OCI-M2 (cell line): Measurements from ENCODE around the gene SLC4A11.

ENCODE experiments used
- DNase-seq: peaks from one replicate; lab custom pipeline; 2025; ENCODE audit not compliant: unreplicated experiment; lab: John Stamatoyannopoulos, UW

SLC4A11 gene

GRCh38 chr20:3239026-3239866 is at the start of gene SLC4A11:
TSS of gene SLC4A11 (minus strand) at chr20:3239190. CDS start at chr20:3239137, 53 bp downstream.
- no peak for DNase-seq

GRCh38 chr20:3283222-3283820 is 44.3 kb upstream of the SLC4A11 start:
- DNase-seq = no peak

- DNase-seq = no peak
Observed at GRCh38 chr20:3282271-3283221, 43.6 kb upstream of the SLC4A11 start.

- DNase-seq = no peak
Observed at GRCh38 chr20:3281437-3281836, 42.4 kb upstream of the SLC4A11 start.

DNA sequence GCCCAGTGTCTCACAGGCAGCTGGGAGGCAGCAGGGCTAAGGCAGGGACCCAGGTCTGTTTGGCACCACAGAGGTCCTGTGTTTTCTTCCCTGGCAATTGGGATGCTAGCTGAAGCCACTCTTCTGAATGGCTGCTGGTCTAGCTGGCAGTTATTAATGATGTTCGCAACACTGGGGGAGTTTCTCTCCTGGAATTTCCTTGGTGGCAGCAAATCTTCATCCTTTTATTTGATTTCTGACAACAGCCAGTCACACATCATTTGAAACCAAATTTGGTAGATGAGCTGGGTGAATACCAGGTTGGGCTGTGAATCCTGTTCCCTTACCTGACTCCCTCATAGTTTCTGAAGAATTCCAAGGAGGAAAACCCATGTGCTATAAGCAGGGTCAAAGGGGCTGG is 40.8 kb upstream of the SLC4A11 start:
- DNase-seq = no peak

DNA sequence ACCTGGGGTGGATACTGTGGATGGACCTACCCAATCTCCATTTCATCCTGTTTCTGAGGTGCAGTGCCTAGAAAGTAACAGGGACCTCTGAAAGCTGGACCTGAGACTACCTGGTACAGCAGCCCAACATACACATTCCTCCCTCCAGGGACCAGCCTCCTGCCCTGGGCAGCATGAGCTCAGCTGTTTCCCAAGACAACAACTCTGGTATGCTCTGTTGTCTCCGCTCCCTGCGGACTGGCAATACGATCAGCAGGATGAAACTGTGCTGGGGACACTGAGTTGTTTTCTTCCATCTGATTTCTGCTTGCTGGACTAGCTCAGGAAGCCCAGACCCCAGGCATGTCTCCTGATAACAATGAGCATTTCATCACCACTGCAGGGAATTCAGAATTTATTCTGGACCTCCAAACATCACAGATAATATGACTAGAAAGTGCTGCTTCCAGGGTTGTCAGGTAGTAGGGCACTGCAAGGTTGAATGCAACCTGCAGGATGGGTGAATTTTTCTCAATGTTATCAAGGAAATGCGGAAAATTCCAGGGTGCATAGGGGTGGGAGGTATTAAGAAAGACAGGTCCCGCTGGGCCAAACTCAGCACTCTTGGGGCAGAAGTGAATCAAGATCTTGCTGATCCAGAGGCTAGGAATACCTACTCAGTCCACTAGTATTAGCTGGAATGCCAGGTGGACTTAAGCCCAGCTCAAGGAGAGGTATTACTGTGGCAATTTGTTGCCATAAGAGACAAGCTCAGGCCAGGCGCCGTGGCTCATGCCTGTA is 38.9 kb upstream of the SLC4A11 start:
- DNase-seq = no peak

GRCh38 chr20:3276680-3277015 is 37.7 kb upstream of the SLC4A11 start:
- no peak for DNase-seq

GRCh38 chr20:3275966-3276679 is 37.1 kb upstream of the SLC4A11 start:
- no peak for DNase-seq

GRCh38 chr20:3275064-3275935 is 36.3 kb upstream of the SLC4A11 start:
- DNase-seq = no peak

DNA sequence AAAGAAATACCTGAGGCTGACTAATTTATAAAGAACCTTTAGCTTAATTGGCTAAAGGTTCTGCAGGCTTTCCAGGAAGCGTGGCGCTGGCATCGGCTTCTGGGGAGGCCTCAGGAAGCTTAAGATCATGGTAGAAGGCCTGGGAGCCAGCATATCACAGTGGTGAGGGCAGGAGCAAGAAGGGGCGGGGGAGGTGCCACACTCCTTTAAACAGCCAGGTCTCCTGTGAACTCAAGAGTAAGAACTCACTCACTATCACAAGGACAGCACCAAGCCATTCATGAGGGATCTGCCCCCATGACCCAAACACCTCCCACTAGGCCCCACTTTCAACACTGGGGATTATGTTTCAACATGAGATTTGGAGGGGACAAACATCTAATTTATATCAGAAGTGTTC is 34.4 kb upstream of the SLC4A11 start:
- no peak for DNase-seq

- no peak for DNase-seq
Observed at GRCh38 chr20:3270051-3270450, 31.1 kb upstream of the SLC4A11 start.

DNA sequence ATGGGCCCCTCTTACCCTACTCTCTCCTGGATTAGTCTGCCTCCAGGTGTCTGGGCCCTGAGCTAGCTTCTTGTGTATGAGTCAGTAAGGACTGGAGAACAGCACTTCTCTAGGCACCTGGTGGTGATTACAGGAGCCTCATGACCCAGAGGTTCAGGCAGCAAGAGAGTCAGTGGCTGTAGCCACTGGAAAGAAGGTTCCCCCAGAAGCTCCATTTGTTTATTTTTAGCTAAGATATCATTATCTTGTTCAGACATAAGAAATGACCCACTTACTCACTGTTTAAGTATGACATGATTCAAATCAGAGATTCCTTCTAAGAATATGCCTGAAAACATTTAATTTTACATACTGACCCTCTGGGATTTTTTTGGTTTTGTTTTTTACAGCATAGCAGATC is 23.6 kb upstream of the SLC4A11 start:
- DNase-seq = no peak

DNA sequence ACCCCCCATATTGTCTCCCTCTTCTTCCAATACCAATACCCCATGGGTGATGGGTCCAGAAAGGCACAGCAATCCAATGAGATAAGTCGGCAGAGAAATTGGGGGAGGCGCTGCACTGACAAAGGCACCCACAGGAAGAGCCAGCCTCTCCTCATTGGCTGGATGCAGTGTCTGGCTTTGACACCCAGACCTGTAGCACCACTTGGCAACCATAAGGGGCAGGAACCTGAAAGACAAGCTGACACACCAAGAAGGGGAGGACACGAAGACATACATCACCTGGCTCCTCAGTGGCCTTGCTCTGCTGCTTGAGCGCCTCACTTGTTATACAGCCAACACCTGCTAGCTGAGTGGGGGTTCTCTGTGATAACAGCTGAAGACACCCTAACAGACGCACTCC is 19.4 kb upstream of the SLC4A11 start:
- DNase-seq = no peak

DNA sequence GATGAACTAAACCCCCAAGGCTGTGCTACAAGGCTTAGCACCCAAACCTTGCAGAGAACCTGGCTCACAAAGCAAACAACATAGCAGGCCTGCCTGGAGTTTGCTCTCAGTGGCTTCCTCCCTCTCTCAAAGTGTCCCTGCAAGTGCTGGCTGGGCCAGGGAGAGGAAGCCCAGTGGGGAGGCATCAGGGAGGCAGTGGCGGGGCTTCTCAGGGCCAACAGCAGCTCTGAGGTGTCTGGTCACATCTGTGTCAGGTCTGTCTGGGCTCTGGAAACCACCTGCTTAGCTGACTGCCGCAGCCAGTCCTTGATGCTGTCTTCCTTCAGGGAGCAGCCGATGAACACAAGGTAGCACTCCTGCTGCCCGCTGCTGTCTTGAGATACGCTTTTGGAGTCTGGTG is 16.7 kb upstream of the SLC4A11 start:
- no peak for DNase-seq

- DNase-seq = no peak
Observed at GRCh38 chr20:3251806-3252205, 12.8 kb upstream of the SLC4A11 start.

GRCh38 chr20:3250091-3250504 is 11.1 kb upstream of the SLC4A11 start:
- DNase-seq = no peak

DNA sequence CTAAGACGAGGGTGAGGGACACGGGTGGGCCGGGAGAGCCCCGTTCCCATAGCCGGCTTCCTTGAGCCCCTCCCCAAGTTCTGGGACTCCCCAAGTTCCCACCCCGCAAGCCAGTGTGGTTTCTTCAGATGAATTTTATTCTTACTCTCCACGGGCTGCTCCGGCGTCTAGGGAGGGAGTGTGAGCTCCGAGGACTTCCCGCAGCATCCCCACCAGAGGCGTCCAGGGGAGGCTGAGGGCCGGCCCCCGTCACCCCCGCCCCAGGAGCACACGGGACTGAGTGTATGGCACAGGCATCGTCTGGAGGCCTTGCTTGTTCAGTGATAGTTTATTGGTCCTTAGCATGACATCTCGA is 10.0 kb upstream of the SLC4A11 start:
- no peak for DNase-seq

- no peak for DNase-seq
Observed at GRCh38 chr20:3248167-3248992, 9.4 kb upstream of the SLC4A11 start.

DNA sequence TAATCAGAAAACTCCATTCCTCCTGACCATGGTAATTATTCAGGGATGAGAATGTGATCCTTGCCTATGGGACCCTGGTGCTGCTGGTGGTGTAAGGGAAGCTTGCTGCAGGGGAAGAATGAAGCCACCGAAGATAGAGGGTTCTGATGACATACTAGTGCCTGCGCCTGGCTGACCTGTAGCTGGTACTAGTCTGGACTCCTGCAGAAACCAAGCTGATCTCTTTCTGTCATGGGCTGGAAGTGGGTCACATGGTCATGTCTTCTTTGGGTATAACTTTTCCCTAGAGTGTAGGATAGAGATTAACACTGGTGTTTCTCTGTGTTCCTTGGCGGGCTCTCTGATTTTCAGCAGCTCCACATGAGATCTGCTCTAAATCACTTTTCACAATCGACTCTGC is 8.6 kb upstream of the SLC4A11 start:
- DNase-seq = no peak
